H9 (cell line): ENCODE measurements around the gene VKORC1. TPM values are rescaled to one million over a fixed set of nuclear protein-coding genes. Genes with fewer than 3 reads are reported as not detected.

Experiments used
- DNase-seq: peaks from one replicate; pipeline ENCODE4 v3.0.0-alpha.2; 2017
- H2AFZ ChIP-seq: one replicate; pipeline ENCODE4 v1.6.1; 2013; ENCODE audit warnings: mild to moderate bottlenecking, low read length, control low read depth, moderate library complexity
- H2AK5ac ChIP-seq: 2 replicates; pipeline ENCODE4 v1.6.1; 2013; ENCODE audit warnings: low read length, control low read depth, mixed read lengths; ENCODE audit not compliant: insufficient read length
- H2BK120ac ChIP-seq: one replicate; pipeline ENCODE4 v1.6.1; 2013; ENCODE audit warnings: low read depth, mild to moderate bottlenecking, low read length, control low read depth, inconsistent platforms; ENCODE audit not compliant: poor library complexity, severe bottlenecking
- H2BK12ac ChIP-seq: 2 replicates; pipeline ENCODE4 v1.6.1; 2013; ENCODE audit warnings: low read length, control low read depth, mixed read lengths, low read depth; ENCODE audit not compliant: insufficient read length
- H2BK15ac ChIP-seq: 2 replicates; pipeline ENCODE4 v1.6.1; 2013; ENCODE audit warnings: low read depth, low read length, control low read depth
- H2BK20ac ChIP-seq: one replicate; pipeline ENCODE4 v1.6.1; 2013; ENCODE audit warnings: low read depth, mild to moderate bottlenecking, low read length, control low read depth, inconsistent platforms; ENCODE audit not compliant: poor library complexity, severe bottlenecking
- H2BK5ac ChIP-seq: 2 replicates; pipeline ENCODE4 v1.6.1; 2013; ENCODE audit warnings: low read length, control low read depth, mixed read lengths; ENCODE audit not compliant: insufficient read length
- H3K14ac ChIP-seq: 2 replicates; pipeline ENCODE4 v1.6.1; 2013; ENCODE audit warnings: low read length, control low read depth; ENCODE audit not compliant: insufficient read depth
- H3K18ac ChIP-seq: 2 replicates; pipeline ENCODE4 v1.6.1; 2013; ENCODE audit warnings: low read depth, mild to moderate bottlenecking, mixed read lengths, low read length, control low read depth; ENCODE audit not compliant: insufficient read length
- H3K23ac ChIP-seq: 2 replicates; pipeline ENCODE4 v1.6.1; 2013; ENCODE audit warnings: low read length, control low read depth, mixed read lengths, low read depth; ENCODE audit not compliant: insufficient read length
- H3K23me2 ChIP-seq: 2 replicates; pipeline ENCODE4 v1.6.1; 2013; ENCODE audit warnings: low read depth, mild to moderate bottlenecking, mixed read lengths, low read length, control low read depth; ENCODE audit not compliant: insufficient read length, poor library complexity, severe bottlenecking
- H3K27ac ChIP-seq: 2 replicates; pipeline ENCODE4 v1.5.1; 2013; ENCODE audit warnings: low read length, control low read depth, mixed read lengths, low read depth; ENCODE audit not compliant: insufficient read length
- H3K27me3 ChIP-seq: 2 replicates; pipeline ENCODE4 v1.6.1; 2013; ENCODE audit warnings: low read length, control low read depth, inconsistent platforms; ENCODE audit not compliant: insufficient read depth
- H3K4ac ChIP-seq: 2 replicates; pipeline ENCODE4 v1.6.1; 2013; ENCODE audit warnings: low read depth, mild to moderate bottlenecking, control low read depth, inconsistent platforms, low read length, moderate library complexity
- H3K4me1 ChIP-seq: 2 replicates; pipeline ENCODE4 v1.6.1; 2013; ENCODE audit warnings: low read length, control low read depth, inconsistent platforms; ENCODE audit not compliant: insufficient read depth
- H3K4me2 ChIP-seq: 2 replicates; pipeline ENCODE4 v1.6.1; 2013; ENCODE audit warnings: low read length, control low read depth, mixed read lengths; ENCODE audit not compliant: insufficient read length, insufficient read depth
- H3K56ac ChIP-seq: 2 replicates; pipeline ENCODE4 v1.6.1; 2013; ENCODE audit warnings: low read depth, mild to moderate bottlenecking, mixed read lengths, low read length, control low read depth; ENCODE audit not compliant: insufficient read length
- H3K79me1 ChIP-seq: 2 replicates; pipeline ENCODE4 v1.6.1; 2013; ENCODE audit warnings: low read depth, mild to moderate bottlenecking, moderate library complexity, low read length, control low read depth, inconsistent platforms; ENCODE audit not compliant: insufficient read depth, poor library complexity, severe bottlenecking
- H3K79me2 ChIP-seq: 2 replicates; pipeline ENCODE4 v1.6.1; 2013; ENCODE audit warnings: low read length, control low read depth, inconsistent platforms; ENCODE audit not compliant: insufficient read depth
- H3K9ac ChIP-seq: 2 replicates; pipeline ENCODE4 v1.6.1; 2013; ENCODE audit warnings: low read length, control low read depth, mixed read lengths; ENCODE audit not compliant: insufficient read length; ENCODE audit errors: extremely low read depth
- H3K9me3 ChIP-seq: one replicate; pipeline ENCODE4 v1.6.1; 2013; ENCODE audit warnings: low read depth, low read length, inconsistent platforms; ENCODE audit not compliant: control insufficient read depth
- H3T11ph ChIP-seq: one replicate; pipeline ENCODE4 v1.6.1; 2013; ENCODE audit warnings: mild to moderate bottlenecking, low read length, control low read depth, inconsistent platforms
- H4K20me1 ChIP-seq: one replicate; pipeline ENCODE4 v1.6.1; 2013; ENCODE audit not compliant: control insufficient read depth, insufficient read length, insufficient read depth
- H4K5ac ChIP-seq: 2 replicates; pipeline ENCODE4 v1.6.1; 2013; ENCODE audit warnings: low read depth, mild to moderate bottlenecking, mixed read lengths, low read length, control low read depth; ENCODE audit not compliant: insufficient read length
- H4K8ac ChIP-seq: replicated peaks from 2 replicates; pipeline ENCODE4 v1.6.1; 2013; ENCODE audit warnings: low read length, control low read depth, mixed read lengths, low read depth; ENCODE audit not compliant: insufficient read length
- H4K91ac ChIP-seq: 2 replicates; pipeline ENCODE4 v1.6.1; 2013; ENCODE audit warnings: low read depth, mild to moderate bottlenecking, moderate library complexity, mixed read lengths, low read length, control low read depth; ENCODE audit not compliant: insufficient read length
- H3K27ac Mint-ChIP-seq, 3 experiments: 2 replicates in 2 of 3; 3 replicates in 1 of 3; pipeline ENCODE4 v1.8.0; 2020 to 2021; ENCODE audit warnings: mixed read lengths in 3 of 3, mild to moderate bottlenecking in 1 of 3, moderate library complexity in 1 of 3
- H3K27me3 Mint-ChIP-seq: 2 replicates; pipeline ENCODE4 v1.8.0; 2021; ENCODE audit warnings: low read depth, mild to moderate bottlenecking, moderate library complexity, mixed read lengths
- H3K36me3 Mint-ChIP-seq, 3 experiments: 2 replicates in 2 of 3; 3 replicates in 1 of 3; pipeline ENCODE4 v1.8.0; 2020 to 2021; ENCODE audit warnings: low read depth in 3 of 3, mixed read lengths in 3 of 3; ENCODE audit not compliant: insufficient read depth in 1 of 3
- H3K4me1 Mint-ChIP-seq, 2 experiments: 2 replicates each; pipeline ENCODE4 v1.8.0; 2020; ENCODE audit warnings: mixed read lengths in 2 of 2
- H3K4me3 Mint-ChIP-seq, 2 experiments: 2 replicates in 1 of 2; 3 replicates in 1 of 2; pipeline ENCODE4 v1.8.0; 2020 to 2021; ENCODE audit warnings: mild to moderate bottlenecking in 2 of 2, mixed read lengths in 2 of 2, moderate library complexity in 1 of 2
- H3K9me3 Mint-ChIP-seq, 2 experiments: 2 replicates in 1 of 2; 3 replicates in 1 of 2; pipeline ENCODE4 v1.8.0; 2020; ENCODE audit warnings: mild to moderate bottlenecking in 2 of 2, mixed read lengths in 2 of 2, moderate library complexity in 1 of 2
- CTCF ChIP-seq: fragments of 200-600 bp; sonication (generic); conservative IDR thresholded peaks from 3 replicates; pipeline ENCODE4 v1.8.0; 2021; ENCODE audit warnings: antibody characterized with exemption, mild to moderate bottlenecking
- WGBS: extraction: QIAGEN DNeasy Blood & Tissue Kit; methylation state at CpG from one replicate; pipeline ENCODE4 v1.1.7; 2013; ENCODE audit warnings: missing lambda C conversion rate, low lambda C conversion rate, mixed read lengths; ENCODE audit not compliant: insufficient read length; ENCODE audit errors: extremely low coverage; 5-methylcytosine and 5-hydroxymethylcytosine counted together
- total RNA-seq: library from RNA; stranded (reverse); gene quantifications from 2 replicates; pipeline ENCODE4 v1.2.1, GENCODE V29; 2021

The VKORC1 gene
- total RNA-seq, 1 experiment from 2014 or later = 93.9 TPM

GRCh38 chr16:31118223-31119155 is 23.9 kb upstream of the VKORC1 start:
- H4K5ac ChIP-seq = no peak overlapping the region
- H3K36me3 Mint-ChIP-seq = peaks cover 28 to 43% (median 36%) of the 10 kb centered on the region in 3 experiments
- no peak overlapping the region for H3T11ph ChIP-seq
- no peak overlapping the region for H3K18ac ChIP-seq
- H4K91ac ChIP-seq = no peak overlapping the region
- 0 out of 2 replicates have a peak, but pooled peaks cover 2% of the 10 kb centered on the region for H3K4me1 ChIP-seq
- no peak overlapping the region for H2BK120ac ChIP-seq
- peaks cover 5% of the 10 kb centered on the region for H3K79me1 ChIP-seq
- no peak overlapping the region for H4K8ac ChIP-seq
- no peaks in the 10 kb centered on the region; a peak in 1 of 5 replicates for H3K9me3 Mint-ChIP-seq
- no peaks in the 10 kb centered on the region for H3K27me3 Mint-ChIP-seq
- peak overlapping the region; percentile 89 to 90 for H3K4me3 Mint-ChIP-seq
- H2BK12ac ChIP-seq = no peak overlapping the region
- no peak overlapping the region for H3K14ac ChIP-seq
- TF ChIP-seq CTCF = no peak
- H3K27ac Mint-ChIP-seq = peak overlapping the region; percentile 59 to 95 (median 70)
- no peak overlapping the region for H3K27ac ChIP-seq
- H2BK20ac ChIP-seq = no peak overlapping the region
- no peaks in the 10 kb centered on the region for H3K23me2 ChIP-seq
- H3K56ac ChIP-seq = no peak overlapping the region
- peaks cover 5% of the 10 kb centered on the region; the same call in 1 of the 2 replicates for H3K79me2 ChIP-seq
- no peak overlapping the region for H3K4ac ChIP-seq
- peak overlapping the region; percentile 63 for H3K9ac ChIP-seq
- H4K20me1 ChIP-seq = no peaks in the 10 kb centered on the region
- peaks cover 10 to 11% of the 10 kb centered on the region in 2 experiments for H3K4me1 Mint-ChIP-seq
- no peak overlapping the region for H2AK5ac ChIP-seq
- no peaks in the 10 kb centered on the region for H3K27me3 ChIP-seq
- H3K9me3 ChIP-seq = no peaks in the 10 kb centered on the region
- no peak overlapping the region for H2BK15ac ChIP-seq
- no peak overlapping the region for H2AFZ ChIP-seq
- no CpG with 5 or more reads among the region's 9 CpGs for WGBS
- peak overlapping the region; percentile 96 for H3K4me2 ChIP-seq
- DNase-seq = no peak
- no peak overlapping the region for H3K23ac ChIP-seq
- no peak overlapping the region for H2BK5ac ChIP-seq
